ENCODE measurements around the gene ZNF280D.

DNA sequence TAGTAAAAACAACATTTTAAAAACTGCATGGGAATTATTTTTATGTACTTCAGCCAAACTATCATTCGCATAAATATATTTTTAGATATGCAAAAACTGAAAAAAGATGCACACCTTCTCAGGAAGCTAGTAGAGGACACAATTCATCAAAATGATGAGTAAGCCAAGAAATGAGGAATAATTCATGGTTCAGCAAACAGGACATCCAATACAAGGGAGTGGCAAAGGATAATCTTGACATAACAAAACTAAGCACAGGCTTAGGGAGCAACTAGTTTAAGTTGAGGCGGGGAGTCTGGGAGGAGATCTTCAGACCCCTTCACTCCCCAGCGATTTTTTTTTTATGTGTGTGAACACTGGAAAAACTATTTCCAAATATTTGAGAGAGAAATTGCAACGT lies 93.7 kb downstream of the ZNF280D start:
- TF ChIP-seq, protein P1, sequence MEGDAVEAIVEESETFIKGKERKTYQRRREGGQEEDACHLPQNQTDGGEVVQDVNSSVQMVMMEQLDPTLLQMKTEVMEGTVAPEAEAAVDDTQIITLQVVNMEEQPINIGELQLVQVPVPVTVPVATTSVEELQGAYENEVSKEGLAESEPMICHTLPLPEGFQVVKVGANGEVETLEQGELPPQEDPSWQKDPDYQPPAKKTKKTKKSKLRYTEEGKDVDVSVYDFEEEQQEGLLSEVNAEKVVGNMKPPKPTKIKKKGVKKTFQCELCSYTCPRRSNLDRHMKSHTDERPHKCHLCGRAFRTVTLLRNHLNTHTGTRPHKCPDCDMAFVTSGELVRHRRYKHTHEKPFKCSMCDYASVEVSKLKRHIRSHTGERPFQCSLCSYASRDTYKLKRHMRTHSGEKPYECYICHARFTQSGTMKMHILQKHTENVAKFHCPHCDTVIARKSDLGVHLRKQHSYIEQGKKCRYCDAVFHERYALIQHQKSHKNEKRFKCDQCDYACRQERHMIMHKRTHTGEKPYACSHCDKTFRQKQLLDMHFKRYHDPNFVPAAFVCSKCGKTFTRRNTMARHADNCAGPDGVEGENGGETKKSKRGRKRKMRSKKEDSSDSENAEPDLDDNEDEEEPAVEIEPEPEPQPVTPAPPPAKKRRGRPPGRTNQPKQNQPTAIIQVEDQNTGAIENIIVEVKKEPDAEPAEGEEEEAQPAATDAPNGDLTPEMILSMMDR (IDR thresholded peaks at IDR 0.05): no peak
- TF ChIP-seq POLR2A (IDR thresholded peaks at IDR 0.05): no peak
